Activated T-cell treated with anti-CD3 and anti-CD28 coated beads, Interleukin-2, amount 50 U/mL, for 72 hours (primary cell): ENCODE data around the gene PGLYRP4. TPM values are rescaled to one million over a fixed set of nuclear protein-coding genes. Genes with fewer than 3 reads are reported as not detected.
"Not testable (repeated sequence)": the region's sequence is repeated elsewhere in the genome, so short reads cannot be mapped to it uniquely, and the experiment has no call there.

Experiments used
- ATAC-seq, 2 donors: fragments of 150-1000 bp; cut with Tn5 transposase; replicated peaks in 1 of 2; 2 replicates each; pipeline ENCODE4 v1.10.0; 2021; ENCODE audit warnings: moderate library complexity in 2 of 2, mild to moderate bottlenecking in 1 of 2
- DNase-seq, 2 donors: peaks; one replicate each; pipeline ENCODE4 v3.0.0; 2021 to 2022; ENCODE audit warnings: mixed read lengths in 1 of 2
- H3K27ac Mint-ChIP-seq: one replicate; pipeline ENCODE4 v1.8.0; 2022; ENCODE audit warnings: mild to moderate bottlenecking, moderate library complexity, mixed read lengths
- H3K27me3 Mint-ChIP-seq: one replicate; pipeline ENCODE4 v1.8.0; 2022; ENCODE audit warnings: low read depth, mixed read lengths
- H3K36me3 Mint-ChIP-seq, 2 donors: one replicate each; pipeline ENCODE4 v1.8.0; 2022; ENCODE audit warnings: mixed read lengths in 2 of 2, mild to moderate bottlenecking in 1 of 2; ENCODE audit not compliant: insufficient read depth in 2 of 2
- H3K4me1 Mint-ChIP-seq: one replicate; pipeline ENCODE4 v1.8.0; 2022; ENCODE audit warnings: low read depth, mixed read lengths
- H3K4me3 Mint-ChIP-seq, 2 donors: one replicate each; pipeline ENCODE4 v1.8.0; 2022; ENCODE audit warnings: mild to moderate bottlenecking in 2 of 2, mixed read lengths in 2 of 2, moderate library complexity in 2 of 2
- H3K9me3 Mint-ChIP-seq, 2 donors: one replicate each; pipeline ENCODE4 v1.8.0; 2022; ENCODE audit warnings: mixed read lengths in 2 of 2
- total RNA-seq, 2 donors: library from RNA; stranded (reverse); gene quantifications; one replicate each; pipeline ENCODE4 v1.2.3, GENCODE V29; 2022

Gene PGLYRP4
- total RNA-seq, 2 donors from 2014 or later: 0.21 to 0.29 TPM

DNA sequence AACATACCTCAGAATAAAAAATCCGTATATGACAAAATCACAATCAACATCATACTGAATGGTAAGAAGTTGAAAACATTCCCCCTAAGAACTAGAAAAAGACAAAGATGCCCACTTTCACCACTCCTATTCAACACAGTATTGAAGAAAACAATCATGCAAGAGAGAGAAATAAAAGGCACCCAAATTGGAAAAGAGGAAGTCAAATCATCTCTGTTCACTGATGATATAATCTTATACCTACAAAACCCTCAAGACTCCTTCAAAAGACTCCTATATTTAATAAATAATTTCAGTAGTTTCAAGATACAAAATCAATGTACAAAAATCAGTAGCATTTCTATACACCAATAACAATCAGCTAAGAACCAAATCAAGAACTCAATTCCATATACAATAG, 14.7 kb downstream of the PGLYRP4 start:
- ATAC-seq (no peak), DNase-seq (no peak)
- Mint-ChIP-seq H3K4me1 (peaks cover 3% of the 10 kb centered on the region), H3K9me3 (peaks cover 8 to 14% of the 10 kb centered on the region in 2 donors), H3K27ac (no peak overlapping the region), H3K4me3 (no peak overlapping the region), H3K36me3 (peaks cover 0 to 4% of the 10 kb centered on the region in 2 donors), H3K27me3 (peaks cover 7% of the 10 kb centered on the region)

DNA sequence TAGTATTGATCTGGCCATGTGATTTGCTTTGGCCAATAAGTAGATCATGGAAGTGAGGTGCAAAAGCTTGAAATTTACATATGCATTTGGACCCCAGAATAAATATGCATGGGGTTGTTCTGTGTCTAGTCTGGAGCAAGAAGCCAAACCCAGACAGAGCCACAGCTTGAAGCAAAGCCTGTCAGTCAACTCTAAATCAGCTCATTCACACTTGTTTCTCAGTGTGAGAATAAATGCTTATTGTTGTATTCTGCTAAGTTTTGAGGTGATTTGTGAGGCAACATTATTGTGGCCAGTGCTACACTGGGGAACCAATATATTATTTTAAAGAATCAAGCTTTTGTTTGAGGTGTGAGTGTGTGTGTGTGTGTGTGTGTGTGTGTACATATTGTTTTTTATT, 23.7 kb downstream of the PGLYRP4 start:
- H3K27ac Mint-ChIP-seq: no peak overlapping the region
- H3K36me3 Mint-ChIP-seq: peaks cover 3% of the 10 kb centered on the region in 2 donors
- DNase-seq (no peak), ATAC-seq (no peak)
- H3K27me3 Mint-ChIP-seq: peaks cover 2% of the 10 kb centered on the region
- peaks cover 5 to 11% of the 10 kb centered on the region in 2 donors for H3K9me3 Mint-ChIP-seq
- no peaks in the 10 kb centered on the region for H3K4me1 Mint-ChIP-seq
- H3K4me3 Mint-ChIP-seq: no peak overlapping the region

DNA sequence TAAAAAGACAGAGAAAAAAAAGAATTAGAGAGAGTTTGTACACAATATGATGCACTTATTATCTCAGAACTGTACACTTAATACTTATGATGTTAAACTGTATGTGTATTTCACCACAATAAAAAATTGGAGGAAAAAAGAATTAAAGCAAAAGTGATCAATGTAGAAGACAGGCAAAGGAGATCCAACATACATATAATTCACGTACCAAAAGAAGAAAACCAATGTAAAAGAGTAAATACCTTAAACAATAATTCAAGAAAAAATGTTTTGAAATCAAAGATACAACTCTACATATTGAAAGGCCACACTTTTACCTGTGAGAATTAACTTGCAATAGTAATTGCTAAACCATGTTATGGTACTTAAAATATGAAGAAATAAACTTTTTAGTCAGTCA, 26.1 kb downstream of the PGLYRP4 start:
- DNase-seq (no peak), ATAC-seq (no peak)
- H3K9me3 Mint-ChIP-seq: peaks cover 2 to 3% of the 10 kb centered on the region in 2 donors
- H3K36me3 Mint-ChIP-seq: peaks cover 0 to 3% of the 10 kb centered on the region in 2 donors
- H3K4me3 Mint-ChIP-seq: no peak overlapping the region
- H3K4me1 Mint-ChIP-seq: no peaks in the 10 kb centered on the region
- H3K27me3 Mint-ChIP-seq: no peaks in the 10 kb centered on the region
- H3K27ac Mint-ChIP-seq: no peak overlapping the region

DNA sequence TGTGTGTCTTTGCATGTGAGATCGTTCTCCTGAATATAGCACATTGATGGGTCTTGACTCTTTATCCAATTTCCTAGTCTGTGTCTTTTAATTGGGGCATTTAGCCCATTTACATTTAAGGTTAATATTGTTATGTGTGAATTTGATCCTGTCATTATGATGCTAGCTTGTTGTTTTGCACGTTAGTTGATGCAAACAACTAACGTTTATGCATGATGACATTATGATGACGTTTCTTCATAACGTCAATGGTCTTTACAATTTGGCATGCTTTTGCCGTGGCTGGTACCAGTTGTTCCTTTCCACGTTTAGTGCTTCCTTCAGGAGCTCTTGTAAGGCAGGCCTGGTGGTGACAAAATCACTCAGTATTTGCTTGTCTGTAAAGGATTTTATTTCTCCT, 30.5 kb downstream of the PGLYRP4 start:
- not testable (repeated sequence) for H3K27ac Mint-ChIP-seq, H3K27me3 Mint-ChIP-seq, ATAC-seq, H3K36me3 Mint-ChIP-seq, H3K4me3 Mint-ChIP-seq, H3K4me1 Mint-ChIP-seq, DNase-seq, H3K9me3 Mint-ChIP-seq

DNA sequence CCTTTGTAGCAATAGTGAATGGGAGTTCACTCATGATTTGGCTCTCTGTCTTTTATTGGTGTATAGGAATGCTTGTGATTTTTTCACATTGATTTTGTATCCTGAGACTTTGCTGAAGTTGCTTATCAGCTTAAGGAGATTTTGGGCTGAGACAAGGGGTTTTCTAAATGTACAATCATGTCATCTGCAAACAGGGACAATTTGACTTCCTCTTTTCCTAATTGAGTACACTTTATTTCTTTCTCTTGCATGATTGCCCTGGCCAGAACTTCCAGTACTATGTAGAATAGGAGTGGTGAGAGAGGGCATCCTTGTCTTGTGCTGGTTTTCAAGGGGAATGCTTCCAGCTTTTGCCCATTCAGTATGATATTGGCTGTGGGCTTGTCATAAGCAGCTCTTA, 32.6 kb downstream of the PGLYRP4 start:
- H3K36me3 Mint-ChIP-seq, H3K9me3 Mint-ChIP-seq: not testable (repeated sequence)

DNA sequence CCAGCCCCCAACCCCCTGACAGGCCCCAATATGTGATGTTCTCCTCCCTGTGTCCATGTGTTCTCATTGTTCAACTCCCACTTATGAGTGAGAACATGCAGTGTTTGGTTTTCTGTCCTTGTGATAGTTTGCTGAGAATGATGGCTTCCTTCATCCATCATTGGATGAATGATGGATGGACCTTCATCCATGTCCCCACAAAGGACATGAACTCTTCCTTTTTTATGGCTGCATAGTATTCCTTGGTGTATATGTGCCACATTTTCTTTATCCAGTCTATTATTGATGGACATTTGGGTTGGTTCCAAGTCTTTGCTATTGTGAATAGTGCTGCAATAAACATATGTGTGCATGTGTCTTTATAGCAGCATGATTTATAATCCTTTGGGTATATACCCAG, 34.3 kb downstream of the PGLYRP4 start:
- not testable (repeated sequence) for H3K9me3 Mint-ChIP-seq, H3K4me3 Mint-ChIP-seq, H3K36me3 Mint-ChIP-seq, DNase-seq, H3K4me1 Mint-ChIP-seq, H3K27ac Mint-ChIP-seq, H3K27me3 Mint-ChIP-seq, ATAC-seq

More for the DNA sequence above, 32.6 kb downstream of the PGLYRP4 start:
- not testable (repeated sequence) for ATAC-seq, H3K4me1 Mint-ChIP-seq, DNase-seq, H3K27ac Mint-ChIP-seq, H3K4me3 Mint-ChIP-seq, H3K27me3 Mint-ChIP-seq

DNA sequence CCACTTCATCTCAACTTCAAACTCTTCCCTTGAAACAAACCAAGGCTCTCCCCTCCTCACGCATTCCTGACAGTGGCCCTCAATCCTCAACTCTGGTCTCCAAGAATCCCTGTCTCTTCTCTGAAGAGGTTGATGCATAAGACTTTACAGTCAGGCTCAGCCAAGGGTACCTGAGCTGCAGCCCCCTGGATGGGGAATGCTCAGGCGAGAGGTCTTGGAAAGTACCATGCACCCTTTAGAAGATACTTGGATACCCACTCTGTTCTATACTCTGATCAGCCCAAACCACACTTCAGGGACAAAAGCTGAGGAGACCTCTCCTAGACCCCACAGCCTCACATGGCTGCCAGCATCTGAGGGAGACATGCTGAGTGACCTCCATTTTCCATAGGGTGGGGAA, 35.4 kb downstream of the PGLYRP4 start:
- ATAC-seq: no peak
- peaks cover 9% of the 10 kb centered on the region for H3K27me3 Mint-ChIP-seq

DNA sequence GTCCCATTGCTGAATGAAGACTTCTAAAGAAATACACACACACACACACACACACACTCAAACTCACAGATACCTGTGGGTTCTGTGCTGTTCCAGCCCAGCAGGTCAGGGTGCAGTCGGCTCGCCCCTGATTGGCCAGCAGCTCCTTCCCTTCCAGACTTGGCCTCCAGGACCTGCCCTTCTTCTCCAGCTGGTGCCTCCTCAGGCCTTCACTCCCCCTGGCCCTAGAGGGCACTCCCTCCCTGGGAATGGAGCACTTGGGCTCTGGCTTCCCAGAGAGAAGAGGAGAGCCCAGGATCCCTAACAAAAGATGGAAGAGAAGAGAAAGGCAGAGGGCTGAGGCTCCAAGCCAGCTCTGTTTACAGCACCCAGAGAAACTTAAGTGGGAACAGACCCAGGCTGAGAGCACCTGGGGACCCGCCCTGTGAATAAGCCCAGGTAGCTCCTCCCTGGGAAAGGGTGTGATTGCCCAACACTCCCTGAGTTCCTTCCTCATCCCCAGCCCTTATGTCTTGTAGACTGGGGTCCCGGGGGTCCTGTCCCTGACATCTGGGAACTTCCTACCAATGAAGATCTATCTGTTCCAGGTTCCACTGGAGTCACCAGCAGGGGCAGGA, 36.0 kb downstream of the PGLYRP4 start, which contains the start of gene PGLYRP3:
Gene PGLYRP3 (minus strand): TSS at position 383 of the 617 bp plus-strand sequence. CDS start 2,287 bp downstream, outside the sequence.
- Mint-ChIP-seq H3K27ac (no peak within 1 kb of the TSS), H3K27me3 (peaks cover 9% of the 10 kb centered on the region), H3K4me1 (no peaks in the 10 kb centered on the region), H3K36me3 (no peaks in the 10 kb centered on the region), H3K9me3 (peaks cover 0 to 2% of the 10 kb centered on the region in 2 donors), H3K4me3 (no peak within 1 kb of the TSS)
- ATAC-seq (no peak), DNase-seq (no peak)

More for the DNA sequence above, 35.4 kb downstream of the PGLYRP4 start:
- no peak for DNase-seq
- peaks cover 0 to 2% of the 10 kb centered on the region in 2 donors for H3K9me3 Mint-ChIP-seq
- no peaks in the 10 kb centered on the region for H3K4me1 Mint-ChIP-seq
- H3K27ac Mint-ChIP-seq: no peak overlapping the region
- H3K4me3 Mint-ChIP-seq: no peak overlapping the region
- no peaks in the 10 kb centered on the region for H3K36me3 Mint-ChIP-seq

DNA sequence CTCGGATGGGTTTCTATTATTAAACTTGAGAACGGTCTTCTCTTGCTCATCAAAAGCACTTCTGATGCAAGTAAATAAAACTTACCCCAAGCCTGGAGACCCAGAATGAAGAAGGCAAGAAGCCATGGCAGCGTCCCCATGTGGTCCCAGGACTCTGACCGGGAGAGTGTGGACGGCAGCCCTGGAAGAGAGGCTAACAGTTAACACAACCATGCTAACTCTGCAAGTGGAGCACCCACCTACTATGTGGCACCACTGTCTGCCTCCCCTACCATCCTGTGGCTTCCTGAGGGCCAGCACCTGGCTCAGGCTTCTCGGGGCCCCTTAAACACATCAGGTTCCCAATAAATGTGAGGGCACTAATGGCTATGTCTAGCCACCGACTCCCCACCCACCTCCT, 38.1 kb downstream of the PGLYRP4 start:
- Mint-ChIP-seq H3K4me1 (no peaks in the 10 kb centered on the region), H3K4me3 (no peak overlapping the region), H3K27ac (no peak overlapping the region), H3K27me3 (no peaks in the 10 kb centered on the region), H3K36me3 (no peaks in the 10 kb centered on the region), H3K9me3 (no peaks in the 10 kb centered on the region)
- DNase-seq (no peak), ATAC-seq (no peak)

DNA sequence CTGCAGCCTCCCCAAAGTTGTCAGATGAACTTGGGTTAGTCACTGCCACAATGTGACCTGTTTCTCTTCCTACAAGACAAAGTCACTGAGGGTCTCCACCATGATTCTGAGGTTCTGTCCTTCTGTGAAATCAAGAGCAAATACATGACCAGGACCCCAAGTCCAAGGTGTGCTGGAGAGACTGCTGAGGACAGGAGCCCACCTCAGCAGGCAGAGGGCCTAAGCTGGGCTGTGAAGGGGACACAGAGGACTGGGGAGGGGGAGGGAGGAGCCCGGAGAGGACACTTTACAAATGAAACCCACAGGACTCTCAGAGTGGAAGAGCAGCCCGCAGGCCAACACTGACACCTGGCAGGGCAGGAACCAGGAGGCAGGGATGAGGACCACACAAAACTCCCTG, 39.2 kb downstream of the PGLYRP4 start:
- Mint-ChIP-seq H3K4me1 (no peaks in the 10 kb centered on the region), H3K27me3 (no peaks in the 10 kb centered on the region), H3K4me3 (no peak overlapping the region), H3K36me3 (no peaks in the 10 kb centered on the region), H3K9me3 (no peaks in the 10 kb centered on the region), H3K27ac (no peak overlapping the region)
- ATAC-seq: no peak
- DNase-seq: no peak

DNA sequence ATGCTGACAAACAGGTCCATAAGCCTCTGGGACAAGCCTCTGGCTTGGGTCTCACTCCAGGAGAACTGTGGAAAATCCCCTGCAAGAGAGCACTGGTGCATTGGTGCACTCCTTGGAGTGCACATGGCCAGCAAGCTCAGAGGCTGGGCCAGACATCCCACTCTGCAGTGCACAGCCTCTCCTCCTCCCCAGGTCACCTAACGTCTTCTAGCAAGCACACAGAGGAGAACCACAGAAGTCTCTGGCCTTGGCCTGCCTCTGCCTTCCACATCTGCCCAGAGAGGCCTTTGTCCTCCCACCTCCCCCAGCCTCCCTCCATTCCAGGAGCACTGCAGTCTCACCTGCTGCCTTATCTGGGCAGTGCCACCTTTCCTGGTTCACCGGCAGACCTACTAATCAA, 40.1 kb downstream of the PGLYRP4 start:
- DNase-seq: no peak
- no peaks in the 10 kb centered on the region for H3K36me3 Mint-ChIP-seq
- no peaks in the 10 kb centered on the region for H3K27me3 Mint-ChIP-seq
- no peaks in the 10 kb centered on the region for H3K9me3 Mint-ChIP-seq
- no peaks in the 10 kb centered on the region for H3K4me1 Mint-ChIP-seq
- H3K27ac Mint-ChIP-seq: no peak overlapping the region
- no peak for ATAC-seq
- no peak overlapping the region for H3K4me3 Mint-ChIP-seq

DNA sequence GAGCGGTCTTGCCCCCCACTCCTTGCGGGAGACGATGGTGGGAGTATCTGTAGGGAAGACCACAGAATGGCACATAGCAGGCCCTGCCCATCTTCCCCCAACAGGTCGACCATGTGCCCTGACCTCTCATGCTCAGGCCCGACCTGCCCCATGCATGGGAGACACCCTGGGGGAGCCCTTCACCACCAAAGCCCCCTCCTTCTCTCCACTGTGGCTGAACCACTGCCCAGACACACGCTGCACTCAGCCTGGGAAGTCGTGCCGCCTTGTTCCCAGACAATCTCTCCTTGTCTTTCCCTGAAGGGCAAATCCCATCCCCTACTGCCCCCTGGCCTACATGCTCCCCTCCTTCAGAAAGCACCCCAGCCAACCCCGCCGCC, 41.4 kb downstream of the PGLYRP4 start:
- ATAC-seq: no peak
- Mint-ChIP-seq H3K36me3 (no peaks in the 10 kb centered on the region), H3K27ac (no peak overlapping the region), H3K9me3 (no peaks in the 10 kb centered on the region), H3K4me1 (no peaks in the 10 kb centered on the region), H3K4me3 (no peak overlapping the region), H3K27me3 (no peaks in the 10 kb centered on the region)
- DNase-seq: no peak

DNA sequence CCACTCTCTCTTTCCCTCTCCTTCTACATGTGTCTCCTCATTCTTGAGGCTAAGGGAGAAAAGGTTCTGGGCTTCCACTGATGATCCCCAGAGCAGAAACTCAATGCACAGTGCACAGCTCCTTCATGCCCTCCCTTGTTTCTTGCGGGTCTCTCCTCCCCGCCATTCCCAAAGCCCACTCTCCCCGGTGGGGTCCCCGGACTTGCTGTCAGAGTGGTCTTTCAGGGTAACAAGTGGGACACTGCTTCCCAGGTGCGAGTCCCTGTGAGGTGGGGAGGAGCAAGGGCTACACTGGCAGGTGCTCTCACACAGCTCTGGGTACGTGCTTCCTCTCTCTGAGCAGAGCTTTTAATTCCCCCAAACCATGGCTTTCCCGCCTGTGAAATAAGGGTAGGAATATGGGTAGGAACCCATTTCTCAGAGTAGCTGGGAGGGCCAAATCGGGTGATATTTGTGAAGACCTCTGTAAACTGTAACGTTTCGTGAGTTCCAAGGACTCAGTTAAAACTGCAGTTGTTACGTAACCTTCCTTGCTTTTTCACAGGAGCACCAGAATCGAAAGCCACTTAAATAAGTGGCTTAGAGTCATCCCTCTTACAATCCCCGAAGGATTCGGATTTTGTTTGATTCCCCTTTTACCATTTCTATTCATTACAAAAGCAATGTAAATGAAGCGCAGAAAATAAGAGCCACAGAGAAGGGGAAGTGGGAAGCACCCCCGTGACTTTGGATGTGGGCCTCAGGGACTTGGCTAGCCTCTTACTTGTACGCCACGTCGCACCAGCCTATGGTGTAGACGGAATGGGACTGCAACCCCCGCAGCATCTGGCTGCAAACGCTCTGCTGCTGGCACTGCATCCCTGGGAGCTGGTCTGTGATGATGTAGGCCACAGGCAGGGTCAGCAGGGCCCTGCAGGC, 42.1 kb downstream of the PGLYRP4 start:
- H3K36me3 Mint-ChIP-seq: no peaks in the 10 kb centered on the region
- no peak overlapping the region for H3K4me3 Mint-ChIP-seq
- ATAC-seq: no peak

More for the DNA sequence above, 42.1 kb downstream of the PGLYRP4 start:
- H3K27ac Mint-ChIP-seq: no peak overlapping the region
- no peaks in the 10 kb centered on the region for H3K9me3 Mint-ChIP-seq
- DNase-seq: no peak
- H3K27me3 Mint-ChIP-seq: no peaks in the 10 kb centered on the region
- no peaks in the 10 kb centered on the region for H3K4me1 Mint-ChIP-seq
